ENCODE measurements around the gene AK5.

AK5 gene

DNA sequence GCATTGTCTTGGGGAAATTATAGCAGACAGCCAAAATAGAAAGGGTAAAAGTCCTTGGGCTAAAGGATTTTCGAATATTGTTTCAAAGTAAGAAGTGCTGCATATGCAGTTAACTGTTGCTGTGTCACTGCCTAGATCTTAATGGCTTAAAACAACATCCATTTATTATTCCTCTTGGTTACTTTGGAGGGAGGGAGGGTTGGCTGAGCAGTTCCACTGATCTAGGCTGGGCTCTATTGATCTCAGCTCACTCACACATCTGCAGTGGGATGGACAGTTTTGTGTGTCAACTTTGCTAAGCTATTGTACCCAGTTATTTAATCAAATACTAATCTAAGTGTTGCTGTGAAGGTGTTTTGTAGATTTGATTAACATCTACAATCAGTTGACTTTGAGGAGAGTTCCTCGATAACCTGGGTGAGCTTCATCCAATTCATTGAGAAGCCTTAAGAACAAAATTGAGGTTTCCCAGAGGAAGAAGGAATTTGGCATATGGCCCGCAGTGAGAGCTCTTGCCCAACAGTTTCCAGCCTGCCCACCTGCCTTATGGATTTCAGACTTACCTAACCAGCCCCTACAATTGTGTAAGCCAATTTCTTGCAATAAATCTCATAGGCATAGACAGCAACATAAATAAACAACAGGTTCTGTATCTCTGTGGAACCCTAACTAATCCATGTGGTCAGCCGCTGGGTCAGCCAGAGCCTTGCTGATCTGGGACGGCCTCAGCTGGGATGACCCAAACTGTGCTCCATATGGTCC, 187.3 kb downstream of the AK5 start:
- Histone ChIP-seq H3K9ac (no peak overlapping the region), H3K79me2 (no peaks in the 10 kb centered on the region), H3K4me2 (ENCODE audit: low read length) (no peak overlapping the region), H3K4me1 (no peaks in the 10 kb centered on the region), H2AFZ (no peak overlapping the region), H3K36me3 (ENCODE audit: control insufficient read depth, insufficient read depth, low read length) (no peaks in the 10 kb centered on the region), H3K27me3 (ENCODE audit: control insufficient read depth, insufficient read depth, low read length) (no peaks in the 10 kb centered on the region), H3K27ac (no peak overlapping the region), H3K9me3 (ENCODE audit: control insufficient read depth, low read length) (no peaks in the 10 kb centered on the region), H3K4me3 (ENCODE audit: low read depth, low read length) (no peak overlapping the region)
- TF ChIP-seq, protein P1, sequence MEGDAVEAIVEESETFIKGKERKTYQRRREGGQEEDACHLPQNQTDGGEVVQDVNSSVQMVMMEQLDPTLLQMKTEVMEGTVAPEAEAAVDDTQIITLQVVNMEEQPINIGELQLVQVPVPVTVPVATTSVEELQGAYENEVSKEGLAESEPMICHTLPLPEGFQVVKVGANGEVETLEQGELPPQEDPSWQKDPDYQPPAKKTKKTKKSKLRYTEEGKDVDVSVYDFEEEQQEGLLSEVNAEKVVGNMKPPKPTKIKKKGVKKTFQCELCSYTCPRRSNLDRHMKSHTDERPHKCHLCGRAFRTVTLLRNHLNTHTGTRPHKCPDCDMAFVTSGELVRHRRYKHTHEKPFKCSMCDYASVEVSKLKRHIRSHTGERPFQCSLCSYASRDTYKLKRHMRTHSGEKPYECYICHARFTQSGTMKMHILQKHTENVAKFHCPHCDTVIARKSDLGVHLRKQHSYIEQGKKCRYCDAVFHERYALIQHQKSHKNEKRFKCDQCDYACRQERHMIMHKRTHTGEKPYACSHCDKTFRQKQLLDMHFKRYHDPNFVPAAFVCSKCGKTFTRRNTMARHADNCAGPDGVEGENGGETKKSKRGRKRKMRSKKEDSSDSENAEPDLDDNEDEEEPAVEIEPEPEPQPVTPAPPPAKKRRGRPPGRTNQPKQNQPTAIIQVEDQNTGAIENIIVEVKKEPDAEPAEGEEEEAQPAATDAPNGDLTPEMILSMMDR (IDR thresholded peaks at IDR 0.05): no peak

DNA sequence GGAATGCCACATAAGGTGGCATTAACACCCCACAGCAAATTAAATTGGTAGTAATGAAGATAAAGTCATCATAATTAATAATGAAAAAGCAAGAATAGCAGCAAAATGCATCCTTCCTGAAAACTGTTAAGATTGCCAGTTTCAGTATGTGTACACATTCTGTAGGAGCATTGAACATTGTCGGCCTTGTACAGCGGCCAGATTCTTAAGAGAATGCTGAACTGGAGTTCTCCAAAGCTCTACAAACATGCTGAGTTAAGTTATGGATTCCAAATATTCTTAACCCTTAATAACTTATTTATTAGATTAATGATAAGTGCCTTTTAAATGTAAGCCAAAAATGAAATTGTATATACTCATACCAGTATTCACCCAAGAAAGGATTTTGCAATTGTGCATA, 189.9 kb downstream of the AK5 start:
- TF ChIP-seq, protein P1 (IDR thresholded peaks at IDR 0.05): no peak
- H3K4me2 ChIP-seq (ENCODE audit: low read length): no peak overlapping the region
- no peaks in the 10 kb centered on the region for H3K79me2 ChIP-seq
- H3K4me1 ChIP-seq: no peaks in the 10 kb centered on the region
- no peak overlapping the region for H3K9ac ChIP-seq
- no peaks in the 10 kb centered on the region for H3K36me3 ChIP-seq (ENCODE audit: control insufficient read depth, insufficient read depth, low read length)
- no peak overlapping the region for H3K4me3 ChIP-seq (ENCODE audit: low read depth, low read length)
- H2AFZ ChIP-seq: no peak overlapping the region
- no peaks in the 10 kb centered on the region for H3K9me3 ChIP-seq (ENCODE audit: control insufficient read depth, low read length)
- no peaks in the 10 kb centered on the region for H3K27me3 ChIP-seq (ENCODE audit: control insufficient read depth, insufficient read depth, low read length)
- no peak overlapping the region for H3K27ac ChIP-seq

DNA sequence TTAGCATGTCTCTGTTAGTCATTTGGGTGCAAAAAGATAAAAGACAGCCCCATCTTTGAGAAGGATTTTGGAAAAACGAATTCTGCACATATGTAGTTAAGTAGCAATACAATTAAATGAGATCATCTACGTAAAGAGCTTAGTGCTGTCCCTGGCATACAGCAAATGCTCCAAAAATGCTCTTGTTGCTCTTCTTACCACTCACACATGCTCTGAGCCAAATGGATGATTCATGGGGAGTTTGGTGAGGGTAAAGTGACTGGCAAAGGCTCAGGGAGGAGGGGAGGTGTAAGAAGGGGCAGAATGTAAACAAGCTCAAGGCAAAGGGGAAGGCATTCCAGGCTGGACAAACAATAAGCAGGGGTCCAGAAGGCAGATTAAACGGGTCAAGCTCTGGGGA, 191.9 kb downstream of the AK5 start:
- no peaks in the 10 kb centered on the region for H3K36me3 ChIP-seq (ENCODE audit: control insufficient read depth, insufficient read depth, low read length)
- H3K27ac ChIP-seq: no peak overlapping the region
- H3K9me3 ChIP-seq (ENCODE audit: control insufficient read depth, low read length): no peaks in the 10 kb centered on the region
- no peak overlapping the region for H2AFZ ChIP-seq
- no peak overlapping the region for H3K4me2 ChIP-seq (ENCODE audit: low read length)
- H3K9ac ChIP-seq: no peak overlapping the region
- no peaks in the 10 kb centered on the region for H3K27me3 ChIP-seq (ENCODE audit: control insufficient read depth, insufficient read depth, low read length)
- no peaks in the 10 kb centered on the region for H3K79me2 ChIP-seq
- TF ChIP-seq, protein P1 (IDR thresholded peaks at IDR 0.05): no peak
- no peaks in the 10 kb centered on the region for H3K4me1 ChIP-seq
- H3K4me3 ChIP-seq (ENCODE audit: low read depth, low read length): no peak overlapping the region

DNA sequence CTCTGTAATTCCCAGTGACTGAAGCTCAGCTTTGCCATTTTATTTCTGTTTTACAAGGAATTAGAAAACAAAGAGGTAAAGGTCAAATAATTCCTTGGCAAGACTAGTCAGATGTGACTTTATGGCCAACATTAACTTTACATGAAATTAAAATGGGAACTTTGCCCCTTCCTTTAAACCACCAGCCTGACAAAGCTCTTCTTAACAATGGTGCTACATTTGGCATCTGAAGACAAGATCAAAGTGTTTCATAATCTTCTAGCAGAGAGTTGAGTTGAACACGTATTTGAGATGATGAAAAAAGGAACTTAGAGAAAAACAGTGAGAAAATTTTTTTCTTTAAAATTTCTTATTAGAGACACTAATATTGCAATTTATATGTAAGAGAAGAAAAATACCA, 193.8 kb downstream of the AK5 start:
- no peaks in the 10 kb centered on the region for H3K4me1 ChIP-seq
- H3K27me3 ChIP-seq (ENCODE audit: control insufficient read depth, insufficient read depth, low read length): no peaks in the 10 kb centered on the region
- H3K79me2 ChIP-seq: no peaks in the 10 kb centered on the region
- H3K9ac ChIP-seq: no peak overlapping the region
- no peaks in the 10 kb centered on the region for H3K36me3 ChIP-seq (ENCODE audit: control insufficient read depth, insufficient read depth, low read length)
- no peaks in the 10 kb centered on the region for H3K9me3 ChIP-seq (ENCODE audit: control insufficient read depth, low read length)
- TF ChIP-seq, protein P1 (IDR thresholded peaks at IDR 0.05): no peak
- no peak overlapping the region for H2AFZ ChIP-seq
- no peak overlapping the region for H3K4me3 ChIP-seq (ENCODE audit: low read depth, low read length)
- H3K27ac ChIP-seq: no peak overlapping the region
- H3K4me2 ChIP-seq (ENCODE audit: low read length): no peak overlapping the region

DNA sequence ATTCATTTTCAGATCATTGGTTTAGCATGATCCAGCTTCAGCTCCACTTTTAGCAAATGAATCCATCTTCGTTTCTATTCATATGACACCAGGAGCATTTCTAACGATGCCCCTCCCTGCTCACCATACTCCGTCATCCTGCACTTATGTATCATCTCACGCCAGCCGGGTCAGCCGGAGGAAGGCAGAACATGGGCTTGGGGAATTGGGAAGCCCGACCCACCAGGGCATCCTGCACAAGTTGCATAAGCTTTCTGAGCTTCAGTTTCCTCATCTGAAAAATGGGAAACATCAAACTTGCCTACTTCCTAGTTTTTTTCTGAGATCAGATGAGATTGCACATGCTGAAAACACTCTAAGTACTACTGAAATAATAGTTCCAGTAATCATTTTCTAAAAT, 194.7 kb downstream of the AK5 start:
- H3K27ac ChIP-seq: no peak overlapping the region
- TF ChIP-seq, protein P1 (IDR thresholded peaks at IDR 0.05): no peak
- no peaks in the 10 kb centered on the region for H3K36me3 ChIP-seq (ENCODE audit: control insufficient read depth, insufficient read depth, low read length)
- no peak overlapping the region for H3K4me3 ChIP-seq (ENCODE audit: low read depth, low read length)
- H3K4me1 ChIP-seq: no peaks in the 10 kb centered on the region
- H3K9ac ChIP-seq: no peak overlapping the region
- no peaks in the 10 kb centered on the region for H3K27me3 ChIP-seq (ENCODE audit: control insufficient read depth, insufficient read depth, low read length)
- no peak overlapping the region for H2AFZ ChIP-seq
- no peaks in the 10 kb centered on the region for H3K79me2 ChIP-seq
- no peaks in the 10 kb centered on the region for H3K9me3 ChIP-seq (ENCODE audit: control insufficient read depth, low read length)
- no peak overlapping the region for H3K4me2 ChIP-seq (ENCODE audit: low read length)
